Upper lobe of left lung (tissue), 6 donors: Measurements from ENCODE around the gene SUPT4H1. TPM values are rescaled to one million over a fixed set of nuclear protein-coding genes. Genes with fewer than 3 reads are reported as not detected.

Source experiments
- ATAC-seq, 2 donors: fragments of 200-7000 bp; cut with Tn5 transposase; one replicate each; pipeline ENCODE4 v1.9.1; 2022; ENCODE audit warnings: mild to moderate bottlenecking in 2 of 2, moderate library complexity in 2 of 2; ENCODE audit not compliant: low FRiP score in 2 of 2
- DNase-seq, 2 donors: peaks; one replicate each; pipeline ENCODE4 v3.0.0-alpha.2; 2019 to 2020
- H3K27ac ChIP-seq, 4 donors: fragments of 200-600 bp; sonication (generic); one replicate each; pipeline ENCODE4 v1.5.1; 2016 to 2019
- H3K27me3 ChIP-seq, 4 donors: fragments of 200-600 bp; sonication (generic); one replicate each; pipeline ENCODE4 v1.5.1; 2017 to 2019
- H3K36me3 ChIP-seq, 4 donors: fragments of 200-600 bp; sonication (generic); one replicate each; pipeline ENCODE4 v1.5.1; 2016 to 2019
- H3K4me1 ChIP-seq, 4 donors: fragments of 200-600 bp; sonication (generic); one replicate each; pipeline ENCODE4 v1.5.1; 2018 to 2019
- H3K4me3 ChIP-seq, 4 donors: fragments of 200-600 bp; sonication (generic); one replicate each; pipeline ENCODE4 v1.5.1; 2017 to 2019; ENCODE audit warnings: mild to moderate bottlenecking in 2 of 4, moderate library complexity in 1 of 4
- H3K9me3 ChIP-seq, 4 donors: fragments of 200-600 bp; sonication (generic); one replicate each; pipeline ENCODE4 v1.5.1; 2018 to 2019
- CTCF ChIP-seq, 6 experiments: fragments of 450-650 bp in 4 of 6; fragments of 200-600 bp in 2 of 6; sonication (generic) in 2 of 6; IDR thresholded peaks; one replicate each; pipeline ENCODE4 v1.5.1; 2016 to 2019; ENCODE audit warnings: antibody characterized with exemption in 6 of 6
- EP300 ChIP-seq, 4 donors: sonication (generic); formaldehyde crosslinking; IDR thresholded peaks; one replicate each; pipeline ENCODE4 v1.5.1; 2017; ENCODE audit warnings: antibody characterized with exemption in 4 of 4, control low read depth in 2 of 4
- POLR2A ChIP-seq, 4 donors: fragments of 450-650 bp; IDR thresholded peaks; one replicate each; pipeline ENCODE4 v1.5.1; 2016 to 2017; ENCODE audit warnings: antibody characterized with exemption in 4 of 4, mild to moderate bottlenecking in 2 of 4
- POLR2AphosphoS5 ChIP-seq, 2 donors: sonication (generic); formaldehyde crosslinking; IDR thresholded peaks; one replicate each; pipeline ENCODE4 v1.5.1; 2017; ENCODE audit warnings: antibody characterized with exemption in 2 of 2
- WGBS, 2 donors: methylation state at CpG; one replicate each; pipeline ENCODE4 v1.1.5; 2017 to 2018; 5-methylcytosine and 5-hydroxymethylcytosine counted together
- total RNA-seq, 6 donors: library from RNA; depleted of rRNA in 4 of 6; stranded (reverse); fragments of >200 nt in 4 of 6; gene quantifications; one replicate each; pipeline versions ENCODE4 v1.1.0 to v1.2.1, GENCODE V29; 2016 to 2021
- donor health status: DM: no; HTN: no; CAD: no; lungs with moderate emphysema.
- donor health status: DM: no; HTN: yes; CAD: no; lungs with severe emphysema.

SUPT4H1 gene
- total RNA-seq, 6 donors from 2014 or later: 22.0 to 80.5 (median 40.4) TPM

DNA sequence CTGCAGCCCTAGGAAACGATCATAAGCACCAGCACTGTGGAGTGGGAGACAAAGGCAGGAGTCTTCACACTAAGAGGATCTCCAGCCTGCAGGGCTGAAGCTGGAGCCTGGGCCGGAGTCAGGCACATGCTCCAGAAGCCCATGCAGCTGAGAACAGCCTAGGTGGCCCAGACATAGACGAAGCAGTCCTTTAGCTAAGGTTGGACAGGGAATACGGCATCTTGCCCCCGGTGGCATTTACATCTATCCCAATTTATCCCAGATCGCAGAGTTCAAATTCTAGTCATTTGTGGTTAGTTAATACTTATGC is 37.3 kb downstream of the SUPT4H1 start:
- no peak overlapping the region for H3K27ac ChIP-seq
- H3K9me3 ChIP-seq: no peaks in the 10 kb centered on the region
- H3K36me3 ChIP-seq: no peaks in the 10 kb centered on the region
- TF ChIP-seq CTCF (IDR thresholded peaks at IDR 0.05) (no peak), POLR2AphosphoS5 (IDR thresholded peaks at IDR 0.05) (no peak), EP300 (IDR thresholded peaks at IDR 0.05) (no peak), POLR2A (IDR thresholded peaks at IDR 0.05) (no peak)
- no peak overlapping the region for H3K4me3 ChIP-seq
- no peak for ATAC-seq
- 87 to 93% methylated on average over 5 to 6 of the region's 6 CpGs for WGBS, 2 donors
- no peaks in the 10 kb centered on the region for H3K4me1 ChIP-seq
- H3K27me3 ChIP-seq: no peaks in the 10 kb centered on the region
- no peak for DNase-seq

- H3K9me3 ChIP-seq: no peaks in the 10 kb centered on the region
- DNase-seq (no peak), ATAC-seq (peak in 1 of 2 donors; percentile 38)
- TF ChIP-seq POLR2A (IDR thresholded peaks at IDR 0.05): no peak
- no peak for TF ChIP-seq EP300 (IDR thresholded peaks at IDR 0.05)
- no peak for TF ChIP-seq CTCF (IDR thresholded peaks at IDR 0.05)
- no peak for TF ChIP-seq POLR2AphosphoS5 (IDR thresholded peaks at IDR 0.05)
- no peak overlapping the region for H3K4me3 ChIP-seq
- no peak overlapping the region for H3K27ac ChIP-seq
- WGBS, 2 donors: 74 to 81% methylated on average over 7 of the region's 7 CpGs
- H3K4me1 ChIP-seq: no peaks in the 10 kb centered on the region
- no peaks in the 10 kb centered on the region for H3K36me3 ChIP-seq
- H3K27me3 ChIP-seq: no peaks in the 10 kb centered on the region
Observed at GRCh38 chr17:58313815-58314705, 37.9 kb downstream of the SUPT4H1 start.

DNA sequence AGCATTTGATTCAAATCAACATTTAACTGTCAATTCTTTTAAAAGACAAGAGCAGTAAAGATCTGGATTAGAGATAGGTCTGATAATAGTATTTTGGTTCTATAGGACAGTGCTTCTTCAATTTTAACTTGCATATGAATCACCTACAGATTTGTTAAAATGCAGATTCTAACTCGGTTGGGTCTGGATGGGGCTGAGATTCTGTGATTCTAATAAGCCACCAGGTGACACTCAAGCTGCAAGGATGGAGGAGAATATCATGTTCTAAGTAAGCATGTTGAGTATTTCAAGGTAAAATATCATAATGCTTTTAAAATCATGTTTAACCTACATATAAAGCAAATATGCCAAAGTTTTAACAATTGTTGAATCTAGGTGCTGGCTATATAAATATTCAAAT is 39.2 kb downstream of the SUPT4H1 start:
- 50 to 63% methylated on average over 1 of the region's 1 CpG for WGBS, 2 donors
- Histone ChIP-seq H3K27me3 (no peaks in the 10 kb centered on the region), H3K36me3 (no peaks in the 10 kb centered on the region), H3K27ac (no peak overlapping the region), H3K4me1 (no peaks in the 10 kb centered on the region), H3K4me3 (no peak overlapping the region), H3K9me3 (no peaks in the 10 kb centered on the region)
- ATAC-seq (no peak), DNase-seq (no peak)
- TF ChIP-seq EP300 (IDR thresholded peaks at IDR 0.05) (no peak), POLR2AphosphoS5 (IDR thresholded peaks at IDR 0.05) (no peak), CTCF (IDR thresholded peaks at IDR 0.05) (no peak), POLR2A (IDR thresholded peaks at IDR 0.05) (no peak)

DNA sequence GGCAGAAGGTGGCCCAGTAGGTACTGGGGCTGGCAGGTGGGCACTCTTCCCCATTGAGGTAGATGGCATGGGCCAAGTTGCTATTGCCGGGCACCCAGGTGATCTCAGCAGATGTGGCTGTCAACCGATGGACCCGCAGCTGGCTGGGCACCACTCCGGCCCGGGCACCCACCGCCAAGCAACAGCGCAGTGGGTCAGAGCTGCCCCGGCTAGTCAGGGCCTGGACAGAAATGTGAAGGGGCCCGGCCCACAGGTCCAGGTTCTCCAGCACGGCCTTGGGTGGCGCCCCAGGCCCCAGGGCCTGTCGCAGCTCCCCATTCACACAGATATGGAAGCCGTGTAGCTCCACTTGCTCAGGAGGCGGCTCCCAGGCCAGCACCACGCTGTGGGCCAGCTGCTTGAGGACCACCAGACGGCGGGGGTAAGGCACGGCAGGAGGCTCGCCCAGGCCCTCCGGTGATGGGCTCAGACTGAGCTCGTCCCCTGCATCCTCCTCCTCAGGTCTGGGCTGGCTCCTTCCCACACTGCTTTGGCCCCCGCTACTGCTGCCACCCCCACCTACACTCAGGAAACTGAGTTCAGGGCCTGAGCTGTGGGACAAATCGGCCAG is 39.9 kb downstream of the SUPT4H1 start:
- no peak overlapping the region for H3K4me3 ChIP-seq
- H3K4me1 ChIP-seq: no peaks in the 10 kb centered on the region
- ATAC-seq (no peak), DNase-seq (peak in 1 of 2 donors; percentile 71)
- WGBS, 2 donors: 74 to 91% methylated on average over 3 to 15 of the region's 23 CpGs
- H3K9me3 ChIP-seq: no peaks in the 10 kb centered on the region
- H3K36me3 ChIP-seq: no peaks in the 10 kb centered on the region
- no peak overlapping the region for H3K27ac ChIP-seq
- no peak for TF ChIP-seq CTCF (IDR thresholded peaks at IDR 0.05)
- TF ChIP-seq EP300 (IDR thresholded peaks at IDR 0.05): no peak
- TF ChIP-seq POLR2A (IDR thresholded peaks at IDR 0.05): no peak
- no peak for TF ChIP-seq POLR2AphosphoS5 (IDR thresholded peaks at IDR 0.05)
- H3K27me3 ChIP-seq: no peaks in the 10 kb centered on the region
